ENCODE data around the gene SSTR4. TPM values are rescaled to one million over a fixed set of nuclear protein-coding genes. Genes with fewer than 3 reads are reported as not detected.

Gene SSTR4
- total RNA-seq, 1 experiment from 2014 or later, result not detected

GRCh38 chr20:23086056-23086566 lies 51.0 kb downstream of the SSTR4 start, which contains the start of gene CD93:
Gene CD93 (minus strand): TSS chr20:23086324. CDS start chr20:23086192, 132 bp downstream.
- ATAC-seq, result no peak
- Mint-ChIP-seq H3K27ac (no peak within 1 kb of the TSS), H3K27me3 (ENCODE audit: low read depth) (no peaks in the 10 kb centered on the region; the same call in 1 of the 2 replicates), H3K9me3 (no peaks in the 10 kb centered on the region), H3K36me3 (no peaks in the 10 kb centered on the region), H3K4me3 (no peak within 1 kb of the TSS), H3K4me1 (peaks cover 32% of the 10 kb centered on the region)
- TF ChIP-seq ZBTB21 (CRISPR knock-in tag; IDR thresholded peaks at IDR 0.05; ENCODE audit: borderline replicate concordance), result no peak
- TF ChIP-seq HMGA2 (CRISPR knock-in tag; IDR thresholded peaks at IDR 0.05), result no peak
- TF ChIP-seq JUN (CRISPR knock-in tag; IDR thresholded peaks at IDR 0.05), result no peak
- no peak for TF ChIP-seq ZNF219 (CRISPR knock-in tag; IDR thresholded peaks at IDR 0.05; ENCODE audit: borderline replicate concordance)
- TF ChIP-seq, protein P1, sequence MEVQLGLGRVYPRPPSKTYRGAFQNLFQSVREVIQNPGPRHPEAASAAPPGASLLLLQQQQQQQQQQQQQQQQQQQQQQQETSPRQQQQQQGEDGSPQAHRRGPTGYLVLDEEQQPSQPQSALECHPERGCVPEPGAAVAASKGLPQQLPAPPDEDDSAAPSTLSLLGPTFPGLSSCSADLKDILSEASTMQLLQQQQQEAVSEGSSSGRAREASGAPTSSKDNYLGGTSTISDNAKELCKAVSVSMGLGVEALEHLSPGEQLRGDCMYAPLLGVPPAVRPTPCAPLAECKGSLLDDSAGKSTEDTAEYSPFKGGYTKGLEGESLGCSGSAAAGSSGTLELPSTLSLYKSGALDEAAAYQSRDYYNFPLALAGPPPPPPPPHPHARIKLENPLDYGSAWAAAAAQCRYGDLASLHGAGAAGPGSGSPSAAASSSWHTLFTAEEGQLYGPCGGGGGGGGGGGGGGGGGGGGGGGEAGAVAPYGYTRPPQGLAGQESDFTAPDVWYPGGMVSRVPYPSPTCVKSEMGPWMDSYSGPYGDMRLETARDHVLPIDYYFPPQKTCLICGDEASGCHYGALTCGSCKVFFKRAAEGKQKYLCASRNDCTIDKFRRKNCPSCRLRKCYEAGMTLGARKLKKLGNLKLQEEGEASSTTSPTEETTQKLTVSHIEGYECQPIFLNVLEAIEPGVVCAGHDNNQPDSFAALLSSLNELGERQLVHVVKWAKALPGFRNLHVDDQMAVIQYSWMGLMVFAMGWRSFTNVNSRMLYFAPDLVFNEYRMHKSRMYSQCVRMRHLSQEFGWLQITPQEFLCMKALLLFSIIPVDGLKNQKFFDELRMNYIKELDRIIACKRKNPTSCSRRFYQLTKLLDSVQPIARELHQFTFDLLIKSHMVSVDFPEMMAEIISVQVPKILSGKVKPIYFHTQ (CRISPR knock-in tag; IDR thresholded peaks at IDR 0.05), result no peak
- TF ChIP-seq ZNF138 (CRISPR knock-in tag; conservative IDR thresholded peaks at IDR 0.05), result no peak
- TF ChIP-seq ESRRA (CRISPR knock-in tag; IDR thresholded peaks at IDR 0.05; ENCODE audit: borderline replicate concordance), result no peak
- TF ChIP-seq, protein P2, sequence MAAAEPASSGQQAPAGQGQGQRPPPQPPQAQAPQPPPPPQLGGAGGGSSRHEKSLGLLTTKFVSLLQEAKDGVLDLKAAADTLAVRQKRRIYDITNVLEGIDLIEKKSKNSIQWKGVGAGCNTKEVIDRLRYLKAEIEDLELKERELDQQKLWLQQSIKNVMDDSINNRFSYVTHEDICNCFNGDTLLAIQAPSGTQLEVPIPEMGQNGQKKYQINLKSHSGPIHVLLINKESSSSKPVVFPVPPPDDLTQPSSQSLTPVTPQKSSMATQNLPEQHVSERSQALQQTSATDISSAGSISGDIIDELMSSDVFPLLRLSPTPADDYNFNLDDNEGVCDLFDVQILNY (CRISPR knock-in tag; IDR thresholded peaks at IDR 0.05), result no peak
- no peak for TF ChIP-seq NR1H2 (CRISPR knock-in tag; IDR thresholded peaks at IDR 0.05)
- TF ChIP-seq MXD4 (CRISPR knock-in tag; IDR thresholded peaks at IDR 0.05; ENCODE audit: borderline replicate concordance), result no peak
- ChIA-PET CTCF (interaction anchor here (0.7 to 1.5 kb wide), 5 partner anchors 8 to 394 kb away, joined by 3 to 6 read pairs (median 3); no protein-coding TSS in a partner anchor), POLR2A (no interaction called here)
- DNase-seq (ENCODE audit: low spot score), result no peak

DNA sequence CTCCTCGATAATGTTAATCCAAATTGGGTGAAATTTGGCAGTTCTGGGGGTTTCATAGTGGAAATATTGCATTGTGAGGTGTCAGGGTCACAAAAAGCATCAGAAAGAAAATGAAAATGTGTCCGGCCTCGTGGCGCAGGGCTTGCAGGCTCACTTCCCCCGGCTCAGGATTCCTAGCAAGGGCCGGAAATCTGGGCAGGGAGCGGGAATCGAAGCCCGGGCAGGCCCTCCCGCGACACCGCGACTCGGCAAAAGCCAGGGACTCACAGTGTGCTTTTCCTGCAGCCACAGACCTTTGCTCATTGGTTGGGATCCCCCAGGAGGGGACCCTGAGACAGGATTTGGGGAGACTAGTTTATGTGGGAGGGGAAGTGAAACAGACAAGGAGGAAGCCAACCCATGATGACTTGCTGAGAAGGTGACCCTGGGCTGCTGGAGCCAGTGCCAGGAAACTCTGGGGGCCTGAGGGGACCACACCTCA lies 51.9 kb downstream of the SSTR4 start:
- Mint-ChIP-seq H3K27ac (no peak overlapping the region), H3K4me1 (peaks cover 34% of the 10 kb centered on the region), H3K4me3 (no peak overlapping the region), H3K9me3 (no peaks in the 10 kb centered on the region), H3K27me3 (ENCODE audit: low read depth) (no peaks in the 10 kb centered on the region; the same call in 1 of the 2 replicates), H3K36me3 (no peaks in the 10 kb centered on the region)
- POLR2A ChIA-PET, result no interaction called here
- ATAC-seq (no peak), DNase-seq (ENCODE audit: low spot score) (no peak)
- CTCF ChIA-PET, result interaction anchor here (1.0 kb wide), 1 partner anchor 395 kb away, joined by 5 read pairs; no protein-coding TSS in a partner anchor
- TF ChIP-seq ATF2 (CRISPR knock-in tag; IDR thresholded peaks at IDR 0.05; ENCODE audit: borderline replicate concordance, low read depth) (no peak), HMGXB4 (CRISPR knock-in tag; IDR thresholded peaks at IDR 0.05) (no peak), JAZF1 (CRISPR knock-in tag; IDR thresholded peaks at IDR 0.05) (no peak), OVOL2 (CRISPR knock-in tag; IDR thresholded peaks at IDR 0.05; ENCODE audit: borderline replicate concordance) (no peak), AFF4 (CRISPR knock-in tag; IDR thresholded peaks at IDR 0.05; ENCODE audit: borderline replicate concordance) (no peak), GTF2I (CRISPR knock-in tag; conservative IDR thresholded peaks at IDR 0.05) (no peak)
- TF ChIP-seq, protein P3, sequence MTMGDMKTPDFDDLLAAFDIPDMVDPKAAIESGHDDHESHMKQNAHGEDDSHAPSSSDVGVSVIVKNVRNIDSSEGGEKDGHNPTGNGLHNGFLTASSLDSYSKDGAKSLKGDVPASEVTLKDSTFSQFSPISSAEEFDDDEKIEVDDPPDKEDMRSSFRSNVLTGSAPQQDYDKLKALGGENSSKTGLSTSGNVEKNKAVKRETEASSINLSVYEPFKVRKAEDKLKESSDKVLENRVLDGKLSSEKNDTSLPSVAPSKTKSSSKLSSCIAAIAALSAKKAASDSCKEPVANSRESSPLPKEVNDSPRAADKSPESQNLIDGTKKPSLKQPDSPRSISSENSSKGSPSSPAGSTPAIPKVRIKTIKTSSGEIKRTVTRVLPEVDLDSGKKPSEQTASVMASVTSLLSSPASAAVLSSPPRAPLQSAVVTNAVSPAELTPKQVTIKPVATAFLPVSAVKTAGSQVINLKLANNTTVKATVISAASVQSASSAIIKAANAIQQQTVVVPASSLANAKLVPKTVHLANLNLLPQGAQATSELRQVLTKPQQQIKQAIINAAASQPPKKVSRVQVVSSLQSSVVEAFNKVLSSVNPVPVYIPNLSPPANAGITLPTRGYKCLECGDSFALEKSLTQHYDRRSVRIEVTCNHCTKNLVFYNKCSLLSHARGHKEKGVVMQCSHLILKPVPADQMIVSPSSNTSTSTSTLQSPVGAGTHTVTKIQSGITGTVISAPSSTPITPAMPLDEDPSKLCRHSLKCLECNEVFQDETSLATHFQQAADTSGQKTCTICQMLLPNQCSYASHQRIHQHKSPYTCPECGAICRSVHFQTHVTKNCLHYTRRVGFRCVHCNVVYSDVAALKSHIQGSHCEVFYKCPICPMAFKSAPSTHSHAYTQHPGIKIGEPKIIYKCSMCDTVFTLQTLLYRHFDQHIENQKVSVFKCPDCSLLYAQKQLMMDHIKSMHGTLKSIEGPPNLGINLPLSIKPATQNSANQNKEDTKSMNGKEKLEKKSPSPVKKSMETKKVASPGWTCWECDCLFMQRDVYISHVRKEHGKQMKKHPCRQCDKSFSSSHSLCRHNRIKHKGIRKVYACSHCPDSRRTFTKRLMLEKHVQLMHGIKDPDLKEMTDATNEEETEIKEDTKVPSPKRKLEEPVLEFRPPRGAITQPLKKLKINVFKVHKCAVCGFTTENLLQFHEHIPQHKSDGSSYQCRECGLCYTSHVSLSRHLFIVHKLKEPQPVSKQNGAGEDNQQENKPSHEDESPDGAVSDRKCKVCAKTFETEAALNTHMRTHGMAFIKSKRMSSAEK (CRISPR knock-in tag; IDR thresholded peaks at IDR 0.05; ENCODE audit: borderline replicate concordance), result no peak

Data from WTC11 (cell line).